ENCODE measurements around the gene ZNF284. TPM values are rescaled to one million over a fixed set of nuclear protein-coding genes. Genes with fewer than 3 reads are reported as not detected.
A peak's percentile ranks its signal among the peaks of the same experiment; 100 is the strongest.

The ZNF284 gene
- total RNA-seq, 1 experiment from 2014 or later, result 2.6 TPM

- Mint-ChIP-seq H3K4me3 (peak overlapping the region; percentile 95 to 100), H3K36me3 (ENCODE audit: insufficient read depth in 1 of 3, low read depth in 3 of 3) (peaks cover 31 to 36% (median 32%) of the 10 kb centered on the region in 3 experiments), H3K9me3 (peaks cover 3 to 33% of the 10 kb centered on the region in 2 experiments; a peak in 4 of 5 replicates), H3K4me1 (peaks cover 10 to 11% of the 10 kb centered on the region in 2 experiments), H3K27ac (peak overlapping the region in 1 of 3 experiments; percentile 94; a peak in 2 of 7 replicates), H3K27me3 (ENCODE audit: low read depth) (peaks cover 8% of the 10 kb centered on the region)
- Histone ChIP-seq H3K4me1 (ENCODE audit: insufficient read depth, low read length) (no peaks in the 10 kb centered on the region; the same call in 1 of the 2 replicates), H3K4me2 (ENCODE audit: insufficient read depth, insufficient read length, low read length) (peak overlapping the region; percentile 67), H2BK20ac (ENCODE audit: low read depth, low read length, poor library complexity, severe bottlenecking) (no peak overlapping the region), H2BK15ac (ENCODE audit: low read depth, low read length) (no peak overlapping the region), H3K56ac (ENCODE audit: insufficient read length, low read depth, low read length) (no peak overlapping the region), H4K5ac (ENCODE audit: insufficient read length, low read depth, low read length) (no peak overlapping the region), H3K18ac (ENCODE audit: insufficient read length, low read depth, low read length) (no peak overlapping the region), H3T11ph (ENCODE audit: low read length) (no peak overlapping the region), H2BK5ac (ENCODE audit: insufficient read length, low read length) (no peak overlapping the region), H4K91ac (ENCODE audit: insufficient read length, low read depth, low read length) (no peak overlapping the region), H2AK5ac (ENCODE audit: insufficient read length, low read length) (no peak overlapping the region), H4K8ac (replicated peaks; ENCODE audit: insufficient read length, low read depth, low read length) (no peak overlapping the region), H2AFZ (ENCODE audit: low read length) (peak overlapping the region; percentile 52), H2BK12ac (ENCODE audit: insufficient read length, low read depth, low read length) (no peak overlapping the region), H4K20me1 (ENCODE audit: control insufficient read depth, insufficient read depth, insufficient read length) (no peaks in the 10 kb centered on the region), H3K4ac (ENCODE audit: low read depth, low read length) (no peak overlapping the region), H3K9ac (ENCODE audit: extremely low read depth, insufficient read length, low read length) (peak overlapping the region; percentile 11), H3K27me3 (ENCODE audit: insufficient read depth, low read length) (no peaks in the 10 kb centered on the region), H3K79me2 (ENCODE audit: insufficient read depth, low read length) (no peaks in the 10 kb centered on the region; the same call in 1 of the 2 replicates), H3K27ac (ENCODE audit: insufficient read length, low read depth, low read length) (no peak overlapping the region), H3K23me2 (ENCODE audit: insufficient read length, low read depth, low read length, poor library complexity, severe bottlenecking) (peaks cover 7% of the 10 kb centered on the region), H3K79me1 (ENCODE audit: insufficient read depth, low read depth, low read length, poor library complexity, severe bottlenecking) (no peaks in the 10 kb centered on the region), H2BK120ac (ENCODE audit: low read depth, low read length, poor library complexity, severe bottlenecking) (no peak overlapping the region), H3K9me3 (ENCODE audit: control insufficient read depth, low read depth, low read length) (peaks cover 2% of the 10 kb centered on the region), H3K23ac (ENCODE audit: insufficient read length, low read depth, low read length) (no peak overlapping the region), H3K14ac (ENCODE audit: insufficient read depth, low read length) (no peak overlapping the region)
- WGBS (ENCODE audit: extremely low coverage, insufficient read length, low lambda C conversion rate), result no CpG with 5 or more reads among the region's 4 CpGs
- no peak for DNase-seq
- TF ChIP-seq CTCF (conservative IDR thresholded peaks at IDR 0.05), result no peak
Measured at GRCh38 chr19:44024900-44025216, 47.1 kb upstream of the ZNF284 start.

All from H9 (cell line).